ENCODE measurements around the gene HCCS.

DNA sequence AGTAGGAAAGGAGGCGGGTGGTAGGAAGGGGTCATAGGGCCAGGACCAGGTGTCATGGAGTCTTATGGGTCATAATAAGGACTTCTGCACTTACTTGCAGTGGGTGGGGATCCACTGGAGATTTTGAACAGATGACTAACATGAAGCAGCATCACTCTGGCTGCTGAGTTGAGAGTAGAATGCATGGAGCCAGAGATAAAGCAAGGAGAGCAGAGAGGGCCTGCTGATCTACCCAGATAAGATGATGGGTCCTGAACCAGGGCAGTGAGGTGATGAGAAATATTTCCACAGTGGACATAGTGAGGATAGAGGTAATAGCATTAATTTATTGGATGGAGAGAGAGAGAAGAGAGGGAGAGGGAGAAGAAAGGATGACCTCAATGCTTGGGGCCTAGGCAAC is 48.0 kb downstream of the HCCS start:
- TF ChIP-seq EP300 (IDR thresholded peaks at IDR 0.05), result no peak
- no peak for TF ChIP-seq CTCF (IDR thresholded peaks at IDR 0.05)

All from stomach (tissue), 4 donors.